ENCODE measurements around the gene OXCT1. TPM values are rescaled to one million over a fixed set of nuclear protein-coding genes. Genes with fewer than 3 reads are reported as not detected.

The OXCT1 gene
- total and polyA plus RNA-seq, 2 of the 4 experiments (the other 2 are of a cell fraction): 14.2 to 16.3 TPM

DNA sequence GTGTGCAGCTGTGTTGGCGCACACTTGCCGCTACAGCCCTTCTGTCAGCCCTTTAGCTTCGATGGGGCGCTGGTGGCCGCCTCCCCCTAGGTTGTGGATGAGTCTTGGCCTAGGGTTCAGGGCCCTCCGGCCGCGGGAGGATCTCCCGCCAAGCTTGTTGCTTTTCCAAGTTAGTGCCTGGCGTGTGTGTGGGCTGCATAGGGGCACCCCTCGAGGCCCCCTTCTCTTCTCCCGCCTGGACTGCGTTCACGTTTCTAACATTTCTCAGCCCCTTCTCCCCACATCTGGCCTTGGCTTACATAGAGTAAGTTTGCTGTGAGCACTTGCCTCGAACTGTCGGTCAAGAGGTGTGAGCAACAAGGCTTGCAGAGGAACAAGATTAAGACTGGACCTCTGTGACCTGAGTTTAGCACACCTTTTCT lies 413 bp upstream of the OXCT1 start:
- peak overlapping the region; percentile 25 for H2AK9ac ChIP-seq (replicated peaks; ENCODE audit: low read depth, low read length, poor library complexity)

More for the DNA sequence above, 413 bp upstream of the OXCT1 start:
- peak overlapping the region; percentile 93 for H3K4me2 ChIP-seq (ENCODE audit: low read depth, low read length)
- H2BK5ac ChIP-seq (ENCODE audit: low read depth, low read length, poor library complexity, severe bottlenecking): no peak overlapping the region
- no peak overlapping the region; the same call in 1 of the 2 replicates for H4K91ac ChIP-seq (ENCODE audit: insufficient read depth, low read depth, low read length)
- H3K56ac ChIP-seq (ENCODE audit: extremely low read depth, insufficient read depth, low read length): no peak overlapping the region
- peak overlapping the region; percentile 61 for H3K9ac ChIP-seq (ENCODE audit: low read depth, low read length)
- ChIA-PET CTCF (no interaction called here), POLR2A (ENCODE audit: unreplicated experiment) (no interaction called here)
- peaks cover 10 to 25% of the 10 kb centered on the region in 2 experiments for H3K79me1 ChIP-seq (ENCODE audit: low read depth in 1 of 2, low read length in 2 of 2)
- peak overlapping the region; percentile 95 for H3K4me3 ChIP-seq (ENCODE audit: insufficient read depth, low read depth, low read length)
- no peaks in the 10 kb centered on the region for H3K27me3 ChIP-seq (ENCODE audit: control insufficient read depth, insufficient read depth, low read length)
- peaks cover 9% of the 10 kb centered on the region for H3K9me1 ChIP-seq (ENCODE audit: insufficient read depth, low read length)
- H3K23ac ChIP-seq (ENCODE audit: low read depth, low read length): no peak overlapping the region
- H4K8ac ChIP-seq (ENCODE audit: low read depth in 2 of 2, low read length in 2 of 2): peak overlapping the region; percentile 71 to 96
- in situ Hi-C loops (cut with MboI; ENCODE audit: low sequenced_read_pairs) (loop anchor here (25.0 kb wide), 2 partner anchors 717 to 892 kb away; partner anchors contain the start of gene CCDC152), dilution Hi-C loops (cut with HindIII; ENCODE audit: low sequenced_read_pairs, unreplicated experiment) (no loop called here), intact Hi-C loops (cut with micrococcal nuclease) (loop anchor here (5.0 kb wide), 1 partner anchor 172 kb away; no protein-coding TSS in a partner anchor)
- H4K20me1 ChIP-seq (ENCODE audit: insufficient read depth, low read length): no peaks in the 10 kb centered on the region
- 10% methylated on average over 2 of the region's 16 CpGs; no CpG with 5 or more reads in 1 of the 2 experiments for WGBS, 2 experiments (ENCODE audit: extremely low coverage in 2 of 2, insufficient read length in 1 of 2)
- H3K14ac ChIP-seq (replicated peaks; ENCODE audit: low read depth, low read length): no peak overlapping the region; the same call in 1 of the 2 replicates
- H2AK5ac ChIP-seq (ENCODE audit: low read depth, low read length): no peak overlapping the region
- H3K27ac ChIP-seq (ENCODE audit: insufficient read depth, low read length): peak overlapping the region; percentile 15; the same call in 1 of the 2 replicates
- peaks cover 2% of the 10 kb centered on the region; the same call in 1 of the 2 replicates for H3K4me1 ChIP-seq (ENCODE audit: control insufficient read depth, insufficient read depth, low read length)
- ATAC-seq (ENCODE audit: low read depth) (no peak), DNase-seq (no peak)
- no peak overlapping the region for H2BK120ac ChIP-seq (ENCODE audit: low read depth, low read length)
- H2BK20ac ChIP-seq (ENCODE audit: low read depth, low read length): no peak overlapping the region
- peak overlapping the region; percentile 5; the same call in 1 of the 2 replicates for H3K18ac ChIP-seq (ENCODE audit: low read depth, low read length)
- H3K9me3 ChIP-seq (ENCODE audit: control insufficient read depth, insufficient read depth, low read length): no peaks in the 10 kb centered on the region
- no TSS peak for BruUV-seq (replicated peaks)
- H2AFZ ChIP-seq (replicated peaks; ENCODE audit: low read length, poor library complexity): peak overlapping the region; percentile 97
- no peaks in the 10 kb centered on the region; the same call in 1 of the 2 replicates for H3K36me3 ChIP-seq (ENCODE audit: control insufficient read depth, insufficient read depth, low read length)
- no peak overlapping the region for H2BK15ac ChIP-seq (ENCODE audit: low read depth, low read length)
- peak overlapping the region; percentile 65 for H4K5ac ChIP-seq (ENCODE audit: low read depth, low read length)
- TF ChIP-seq MXI1 (IDR thresholded peaks at IDR 0.05; ENCODE audit: borderline replicate concordance, low read depth, low read length): no peak
- TF ChIP-seq MAZ (IDR thresholded peaks at IDR 0.05; ENCODE audit: borderline replicate concordance, low read depth, low read length): no peak
- no peak for TF ChIP-seq NFE2L2 (IDR thresholded peaks at IDR 0.05; ENCODE audit: low read depth, low read length)
- TF ChIP-seq USF2 (IDR thresholded peaks at IDR 0.05; ENCODE audit: low read depth, low read length): no peak
- TF ChIP-seq RFX5 (IDR thresholded peaks at IDR 0.05; ENCODE audit: low read depth, low read length): no peak
- no peak for TF ChIP-seq CEBPB (IDR thresholded peaks at IDR 0.05; ENCODE audit: low read depth, low read length)
- no peak for TF ChIP-seq CHD1 (IDR thresholded peaks at IDR 0.05; ENCODE audit: low read depth, low read length)
- no peak for TF ChIP-seq SMC3 (IDR thresholded peaks at IDR 0.05; ENCODE audit: low read depth, low read length)
- no peak for TF ChIP-seq POLR2A (IDR thresholded peaks at IDR 0.05; ENCODE audit: low read depth, low read length)
- no peak for TF ChIP-seq MAFK (IDR thresholded peaks at IDR 0.05; ENCODE audit: low read depth, low read length)
- H3K4ac ChIP-seq (ENCODE audit: low read depth, low read length): 0 out of 2 replicates have a peak overlapping the region, but pooled peaks have one; percentile 37
